Renal cortex interstitium (tissue), 11 donors: Measurements from ENCODE around the gene LIMD2. TPM values are rescaled to one million over a fixed set of nuclear protein-coding genes. Genes with fewer than 3 reads are reported as not detected.

Experiments
- DNase-seq, 11 donors: peaks; one replicate each; pipeline ENCODE4 v3.0.0-alpha.2; 2013; ENCODE audit warnings: low read depth in 9 of 11, low spot score in 4 of 11; ENCODE audit errors: extremely low read depth in 1 of 11
- polyA plus RNA-seq, 3 donors: library from polyadenylated mRNA; unstranded; fragments of 120-200 nt; gene quantifications; one replicate each; pipeline ENCODE4 v1.2.1, GENCODE V29; 2013; ENCODE audit not compliant: insufficient read length in 3 of 3

The LIMD2 gene
- polyA plus RNA-seq, 3 donors: 23.0 to 38.2 (median 28.2) TPM

DNA sequence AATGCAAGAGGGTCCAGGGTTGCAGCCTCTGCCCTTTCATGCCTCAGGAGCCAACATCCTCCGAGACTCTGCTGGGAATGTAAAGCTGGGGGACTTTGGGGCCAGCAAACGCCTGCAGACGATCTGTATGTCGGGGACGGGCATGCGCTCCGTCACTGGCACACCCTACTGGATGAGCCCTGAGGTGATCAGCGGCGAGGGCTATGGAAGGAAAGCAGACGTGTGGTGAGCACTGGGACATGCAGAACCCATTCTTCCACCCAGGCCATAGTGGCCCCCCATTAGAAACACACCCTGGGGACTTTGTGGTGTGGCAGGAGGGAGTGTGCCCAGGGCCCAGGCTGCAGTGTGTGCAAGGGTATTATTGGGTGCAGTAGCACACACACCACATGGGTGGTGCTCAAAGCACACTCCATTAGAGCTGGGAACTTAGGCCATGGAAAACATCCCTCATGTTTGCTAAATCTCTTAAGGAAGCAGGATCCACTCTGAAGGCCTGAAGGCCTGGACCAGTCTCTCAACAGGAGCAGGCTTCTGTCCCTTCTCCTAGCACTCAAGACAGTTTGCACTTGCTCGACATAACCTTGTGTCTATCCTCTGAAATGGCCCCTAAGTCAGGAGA is 7.6 kb downstream of the LIMD2 start:
- no peak for DNase-seq

DNA sequence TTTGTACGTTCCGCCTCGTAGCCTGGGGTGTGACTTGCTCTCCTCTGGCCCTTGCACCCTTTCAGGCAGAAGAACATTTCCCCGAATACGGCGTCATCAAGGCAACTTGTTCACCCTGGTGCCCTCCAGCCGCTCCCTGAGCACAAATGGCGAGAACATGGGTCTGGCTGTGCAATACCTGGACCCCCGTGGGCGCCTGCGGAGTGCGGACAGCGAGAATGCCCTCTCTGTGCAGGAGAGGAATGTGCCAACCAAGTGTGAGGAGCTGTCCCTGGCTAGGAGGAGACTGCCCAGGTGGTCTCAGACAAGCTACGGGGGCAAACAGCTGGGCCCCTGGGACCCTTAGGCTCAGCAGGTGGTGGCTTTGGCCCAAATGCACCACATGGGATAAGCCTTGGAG is 10.4 kb downstream of the LIMD2 start:
- DNase-seq: no peak

DNA sequence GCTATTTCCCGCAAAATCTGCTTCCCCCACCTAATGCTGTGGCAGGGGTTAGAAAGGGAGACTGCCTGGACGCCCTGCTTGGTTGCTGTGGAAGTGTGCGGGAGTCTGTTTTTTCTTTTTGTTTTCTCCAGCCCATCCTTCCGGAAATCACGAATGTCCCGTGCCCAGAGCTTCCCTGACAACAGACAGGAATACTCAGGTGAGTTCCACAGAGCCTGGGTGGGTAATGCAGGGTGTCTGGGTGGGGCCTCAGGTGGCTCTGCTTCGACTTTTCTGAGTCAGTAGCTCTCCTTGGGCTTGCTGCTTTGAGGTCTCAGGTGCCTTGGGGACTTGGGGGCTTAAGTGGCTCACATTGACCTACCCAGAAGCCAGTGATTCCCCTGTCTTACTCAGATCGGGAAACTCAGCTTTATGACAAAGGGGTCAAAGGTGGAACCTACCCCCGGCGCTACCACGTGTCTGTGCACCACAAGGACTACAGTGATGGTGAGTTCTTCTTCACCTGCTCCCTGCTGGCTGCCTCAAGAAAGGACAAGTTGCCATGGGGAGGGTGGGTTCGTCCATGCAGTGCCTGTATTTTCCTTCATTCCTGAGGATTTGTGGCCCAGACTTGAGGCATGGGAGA is 11.4 kb downstream of the LIMD2 start:
- DNase-seq: no peak

DNA sequence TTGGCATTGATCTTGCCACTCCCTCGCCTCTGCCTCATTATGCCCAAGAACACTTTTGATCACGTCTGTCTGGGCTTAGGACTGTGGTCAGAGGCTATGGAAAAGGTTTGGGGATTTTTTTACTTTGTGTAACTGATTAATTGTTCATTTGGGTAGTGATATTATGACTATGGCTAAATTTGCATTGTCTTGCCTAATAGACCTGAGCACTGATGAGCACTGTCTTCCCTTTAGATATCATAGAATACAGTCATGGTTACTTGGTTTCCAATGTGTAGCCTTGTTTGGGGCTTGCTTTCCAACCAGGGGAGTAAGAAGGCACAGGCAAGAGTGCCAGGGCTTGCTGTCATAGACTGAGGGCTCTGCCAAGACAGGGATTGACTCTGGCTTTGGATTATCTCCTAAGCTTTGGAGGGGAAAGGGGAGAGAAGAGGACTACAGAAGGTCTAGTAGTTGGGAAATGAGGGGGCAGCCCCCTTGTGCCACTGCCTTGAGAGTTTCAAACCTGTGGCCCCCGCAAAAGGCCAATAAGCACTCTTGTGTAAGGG is 13.7 kb downstream of the LIMD2 start:
- no peak for DNase-seq

DNA sequence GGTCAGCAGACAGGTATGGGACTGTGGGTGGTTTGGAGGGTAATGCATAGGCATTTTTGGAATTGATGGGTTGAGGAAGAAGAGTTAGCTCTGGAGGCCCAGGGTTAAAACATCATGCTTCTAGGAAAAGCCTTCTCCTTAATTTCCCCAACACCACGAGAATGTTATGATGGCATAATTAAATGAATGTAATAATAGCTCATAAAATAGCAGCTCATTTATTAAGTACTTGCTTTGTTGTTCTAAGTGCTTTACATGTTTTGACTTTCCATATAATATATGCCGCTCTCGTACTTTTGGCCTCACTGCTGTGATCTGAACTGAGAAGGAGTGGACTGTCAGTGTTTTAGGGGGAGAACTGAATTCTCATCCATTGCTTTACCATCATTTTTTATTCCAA is 14.3 kb downstream of the LIMD2 start:
- DNase-seq: no peak

DNA sequence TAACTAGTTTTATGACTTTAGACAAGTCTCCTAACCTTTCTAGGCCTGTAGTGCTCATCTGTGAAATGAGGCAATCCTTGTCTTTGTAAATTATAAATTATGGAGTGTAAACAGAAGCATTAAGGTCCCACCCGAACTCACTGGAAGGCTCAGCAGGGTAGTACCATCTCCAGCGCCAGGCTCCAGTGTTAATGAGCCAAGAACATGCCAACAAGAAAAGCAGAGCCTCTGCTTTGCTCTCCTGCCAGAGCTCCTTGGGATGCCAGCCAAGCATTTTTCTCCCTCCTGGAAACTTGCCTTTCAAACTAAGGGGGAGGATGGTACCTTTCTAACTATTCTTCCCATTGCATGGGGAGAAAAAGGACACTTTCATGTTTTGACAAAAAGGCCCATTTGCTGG is 14.9 kb downstream of the LIMD2 start:
- no peak for DNase-seq

DNA sequence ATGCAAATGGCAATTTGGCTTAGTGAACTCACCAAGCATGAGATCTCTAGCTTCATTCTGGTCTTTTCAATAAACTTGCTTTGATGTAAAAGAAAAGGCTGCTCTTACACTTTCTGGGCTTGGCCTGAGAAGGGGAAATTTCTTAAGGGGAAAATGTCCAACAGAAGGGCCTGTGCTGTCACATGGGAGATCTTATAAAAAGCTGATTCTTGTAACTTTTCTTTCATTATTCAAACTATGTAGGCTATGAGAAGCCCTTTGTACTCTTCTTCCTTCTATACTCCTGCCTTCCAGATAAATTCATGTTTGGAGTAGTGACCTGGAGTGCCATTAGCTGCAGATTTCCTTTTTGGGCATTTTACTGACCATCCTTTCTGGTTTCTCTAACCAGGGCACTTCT is 16.9 kb downstream of the LIMD2 start:
- DNase-seq: no peak

DNA sequence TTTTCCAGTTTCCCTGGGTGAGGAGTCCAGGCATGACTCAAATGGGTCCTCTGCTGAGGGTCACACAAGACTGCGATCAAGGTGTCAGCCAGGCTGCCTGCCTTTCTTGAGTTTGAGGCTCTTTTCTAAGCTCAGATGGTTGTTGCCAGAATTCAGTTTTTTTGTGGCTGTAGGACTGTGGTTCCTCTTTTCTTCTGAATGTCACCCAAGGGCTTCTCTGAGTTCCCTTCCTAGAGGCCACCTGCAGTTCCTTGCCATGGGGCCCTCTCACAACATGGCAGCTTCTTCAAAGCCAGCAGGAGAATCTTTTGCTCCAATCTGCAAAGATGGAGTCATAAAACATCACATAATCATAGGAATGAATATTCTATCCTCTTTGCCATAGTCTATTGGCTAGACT is 17.5 kb downstream of the LIMD2 start:
- no peak for DNase-seq

DNA sequence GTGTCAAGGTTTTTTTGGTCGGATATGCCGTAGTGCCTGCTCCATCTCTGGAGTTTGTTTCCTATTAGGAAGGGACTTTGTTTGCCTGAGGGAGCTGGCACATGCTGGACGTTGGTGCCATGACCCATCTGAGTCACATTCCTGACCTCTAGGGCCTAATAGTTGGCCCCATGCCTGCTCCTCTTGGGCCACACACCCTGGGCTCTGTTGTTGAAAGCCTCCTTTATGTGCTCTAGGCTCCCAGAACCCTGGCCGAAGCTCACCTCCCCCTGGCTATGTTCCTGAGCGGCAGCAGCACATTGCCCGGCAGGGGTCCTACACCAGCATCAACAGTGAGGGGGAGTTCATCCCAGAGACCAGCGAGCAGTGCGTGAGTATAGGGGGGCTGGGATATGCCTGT is 18.4 kb downstream of the LIMD2 start:
- no peak for DNase-seq

DNA sequence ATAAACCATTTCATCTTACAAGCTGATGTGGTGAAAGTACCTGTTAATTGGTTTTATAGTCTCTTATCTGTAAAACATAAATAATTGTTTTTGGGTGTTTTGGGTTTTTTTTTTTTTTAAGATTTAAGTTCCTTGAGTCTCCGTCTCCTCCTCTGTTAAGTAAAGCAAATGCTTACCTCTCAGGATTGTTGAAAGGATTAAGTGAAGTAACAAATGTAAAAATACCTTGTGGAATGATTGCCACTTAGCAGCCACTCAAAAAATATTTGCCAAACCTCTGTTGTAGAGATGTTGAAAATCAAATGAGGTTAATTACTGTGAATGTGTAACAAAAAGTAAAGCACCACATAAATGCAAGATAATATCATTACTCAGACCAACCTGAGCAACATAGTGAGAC is 19.2 kb downstream of the LIMD2 start:
- no peak for DNase-seq

DNA sequence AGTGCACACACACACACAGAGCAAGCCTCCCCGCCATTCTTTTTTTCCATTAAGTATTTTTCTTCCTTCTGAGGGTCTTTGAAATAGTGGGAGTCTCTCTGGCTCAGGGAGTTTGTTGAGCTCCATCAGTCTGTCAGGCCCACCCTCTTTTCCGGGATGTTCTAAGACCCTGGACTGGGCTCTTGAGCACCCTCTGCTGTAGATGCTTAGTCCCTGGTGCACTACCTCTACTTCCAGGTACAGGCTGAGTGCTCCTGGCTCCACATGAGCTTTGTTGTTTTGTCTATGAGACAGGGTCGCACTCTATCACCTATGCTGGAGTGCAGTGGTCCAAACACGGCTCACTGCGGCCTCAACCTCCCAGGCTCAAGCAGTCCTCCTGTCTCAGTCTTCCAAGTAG is 20.7 kb downstream of the LIMD2 start:
- no peak for DNase-seq

DNA sequence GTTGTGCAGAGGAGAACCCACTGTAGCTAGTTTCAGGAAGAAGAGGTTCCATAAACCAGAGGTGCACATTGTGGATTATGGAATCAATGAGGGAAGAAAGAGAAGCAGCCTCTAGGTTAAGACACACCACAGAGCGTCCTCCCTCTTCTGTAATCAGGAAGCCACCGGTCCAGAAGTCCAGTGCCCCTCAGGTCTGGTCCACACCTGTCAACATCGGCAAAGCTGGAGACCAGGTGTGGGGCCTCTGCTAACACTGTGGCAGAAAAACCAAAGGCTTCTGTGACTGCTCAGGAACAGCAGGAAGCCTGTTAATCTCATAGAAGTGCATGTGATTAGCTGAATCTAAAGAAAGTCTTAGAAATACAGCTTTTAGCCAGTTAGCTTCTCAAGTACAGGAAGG is 23.3 kb downstream of the LIMD2 start:
- no peak for DNase-seq

DNA sequence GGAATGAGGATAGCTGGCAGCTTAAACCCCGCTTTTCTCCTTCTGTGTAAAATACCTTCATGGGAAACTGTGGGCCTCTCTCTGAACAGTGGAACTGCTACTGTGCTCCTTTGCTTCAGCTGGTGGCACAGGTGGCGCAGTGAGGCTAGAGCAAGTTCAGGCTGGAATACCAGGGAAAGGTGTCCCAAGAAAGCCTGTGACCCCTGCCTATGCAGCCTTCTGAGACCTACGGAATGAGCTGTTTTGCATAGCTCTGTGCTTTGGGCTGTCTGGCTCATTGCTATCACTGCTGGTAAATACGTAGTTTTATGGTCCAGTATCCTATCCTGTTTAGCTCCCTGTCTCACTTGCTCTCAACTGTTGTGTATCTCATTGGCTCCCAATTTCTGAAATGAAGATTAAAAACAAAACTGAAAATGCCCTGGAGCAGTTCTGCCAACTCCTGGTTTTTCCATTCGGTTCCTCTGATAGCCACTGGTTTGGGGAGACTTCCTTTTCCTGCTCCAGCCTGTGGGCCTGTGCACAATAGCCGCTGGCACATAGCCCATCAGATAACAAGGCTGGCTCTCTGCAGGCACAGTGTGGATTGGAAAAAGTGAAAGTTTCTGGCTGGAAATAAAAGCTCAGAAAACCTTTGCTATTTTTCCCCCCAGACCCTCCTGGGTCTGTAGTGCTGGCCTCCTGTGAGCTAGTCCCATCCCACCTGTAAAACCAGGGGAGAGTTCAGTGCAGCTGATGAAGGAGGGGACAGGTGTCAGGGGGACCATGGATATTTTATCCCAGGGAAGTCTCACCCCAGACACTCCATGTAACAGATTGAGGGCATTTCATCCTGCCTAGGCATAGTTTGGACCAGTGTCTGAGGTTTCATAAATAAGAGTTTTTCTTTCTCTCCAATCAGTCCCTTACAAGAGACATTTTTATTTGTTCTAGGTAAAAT is 24.0 kb downstream of the LIMD2 start:
- DNase-seq: peak in 7 of 11 donors; percentile 38 to 77 (median 65)

DNA sequence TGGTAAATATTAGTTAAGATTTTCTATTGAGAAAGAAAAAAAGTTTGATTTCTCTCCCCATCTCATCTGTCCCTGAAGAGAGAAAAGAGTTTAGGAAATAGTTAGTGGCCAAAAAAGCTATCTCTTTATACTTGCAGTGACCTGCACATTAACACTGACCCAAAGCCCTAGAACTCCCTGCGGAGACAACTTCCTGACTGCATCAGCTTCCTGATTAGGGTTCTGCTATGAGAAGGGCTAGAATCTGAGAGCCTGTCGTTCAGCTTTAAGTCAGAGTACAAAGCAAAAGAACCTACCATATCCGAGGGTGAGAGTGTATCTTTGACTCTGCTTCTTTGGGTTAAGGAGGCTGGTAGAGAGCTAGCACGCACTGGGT is 24.7 kb downstream of the LIMD2 start:
- DNase-seq: no peak

DNA sequence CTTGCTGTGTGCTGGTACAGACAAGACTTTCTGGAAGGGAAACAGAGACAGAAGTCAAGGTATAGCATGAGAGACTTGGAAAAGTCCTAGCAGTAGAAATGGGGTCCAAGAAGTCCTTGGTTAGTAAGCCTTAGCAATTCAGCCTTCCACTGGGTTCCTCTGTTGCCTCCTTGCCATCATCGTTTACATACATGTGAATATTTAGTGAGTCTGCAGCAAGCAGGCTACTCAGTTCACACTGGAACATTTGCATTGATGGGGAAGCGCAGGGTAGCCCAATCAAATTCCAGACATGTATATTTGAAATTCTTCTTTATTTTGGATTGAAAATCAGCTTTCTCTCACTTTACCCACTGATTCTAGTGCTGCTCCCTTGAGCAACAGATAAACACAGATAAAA is 27.1 kb downstream of the LIMD2 start:
- no peak for DNase-seq

DNA sequence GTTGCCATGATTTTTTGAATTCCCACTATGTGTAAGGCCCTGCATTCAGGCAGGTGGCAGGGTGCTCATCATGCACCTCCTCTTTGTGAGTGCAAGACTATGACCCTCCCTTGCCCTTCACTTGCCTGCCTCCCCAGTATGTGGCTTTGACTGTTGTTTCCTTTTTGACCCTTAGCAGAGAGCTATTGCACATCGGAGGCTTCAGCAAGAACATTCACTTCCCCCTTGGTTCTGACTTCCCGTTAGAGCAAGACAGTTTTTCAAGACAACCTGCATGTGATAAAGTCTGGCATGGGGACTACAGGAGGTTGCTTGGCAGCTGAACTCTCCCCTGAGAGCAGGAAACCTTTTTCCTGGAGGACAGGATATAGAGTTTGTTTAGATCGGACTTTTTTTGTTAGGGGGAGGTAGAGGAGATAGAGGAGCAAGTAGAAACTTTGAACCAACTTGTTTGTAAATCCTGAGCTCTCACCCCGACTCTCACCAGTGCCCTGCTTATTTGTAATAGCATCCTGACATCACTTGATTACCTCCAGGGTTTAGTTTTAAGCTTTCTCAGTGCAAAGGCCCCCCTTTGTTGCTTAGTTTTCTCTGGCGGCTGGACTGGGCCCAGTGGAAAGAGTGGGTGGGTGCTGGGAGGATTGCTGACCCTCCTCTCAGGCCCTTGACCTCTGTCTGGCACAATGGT is 34.3 kb downstream of the LIMD2 start:
- no peak for DNase-seq

DNA sequence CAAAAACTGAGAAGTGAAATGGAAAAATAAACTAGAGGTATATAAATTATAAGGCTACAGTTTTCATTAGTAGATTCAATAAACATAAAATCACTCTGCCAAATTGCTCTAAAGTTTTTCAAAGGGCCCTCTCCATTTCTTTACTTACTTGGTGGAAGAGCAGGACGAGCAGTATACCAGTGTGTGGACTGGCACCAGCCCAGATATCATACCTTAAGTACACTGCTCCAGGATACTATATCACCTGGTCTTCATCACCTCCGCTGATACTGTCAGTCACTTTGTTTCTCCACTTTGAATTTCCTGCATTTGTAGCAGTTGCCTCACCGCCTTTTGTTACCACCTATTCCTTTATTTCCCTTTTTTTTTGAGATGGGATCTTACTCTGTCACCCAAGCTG is 40.1 kb downstream of the LIMD2 start:
- no peak for DNase-seq

DNA sequence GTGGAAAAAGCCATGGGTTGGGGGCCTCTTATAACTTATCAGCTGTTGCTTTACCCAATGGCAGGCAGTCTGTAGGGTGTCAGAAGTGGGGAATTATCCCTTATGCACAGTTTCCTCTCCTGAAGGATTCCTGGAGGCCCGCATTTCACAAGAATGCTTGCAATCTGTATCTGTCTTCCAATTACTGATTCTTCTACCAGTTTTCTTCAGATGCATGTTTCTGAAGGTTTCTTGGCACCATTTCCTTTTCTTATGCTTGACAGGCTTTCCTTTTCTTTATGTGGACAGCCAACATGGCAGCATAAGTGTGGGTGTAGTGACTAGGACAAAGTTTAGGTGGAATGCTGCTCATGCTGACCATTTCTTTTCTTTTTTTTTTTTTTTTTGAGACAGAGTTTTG is 41.6 kb downstream of the LIMD2 start:
- DNase-seq: no peak

DNA sequence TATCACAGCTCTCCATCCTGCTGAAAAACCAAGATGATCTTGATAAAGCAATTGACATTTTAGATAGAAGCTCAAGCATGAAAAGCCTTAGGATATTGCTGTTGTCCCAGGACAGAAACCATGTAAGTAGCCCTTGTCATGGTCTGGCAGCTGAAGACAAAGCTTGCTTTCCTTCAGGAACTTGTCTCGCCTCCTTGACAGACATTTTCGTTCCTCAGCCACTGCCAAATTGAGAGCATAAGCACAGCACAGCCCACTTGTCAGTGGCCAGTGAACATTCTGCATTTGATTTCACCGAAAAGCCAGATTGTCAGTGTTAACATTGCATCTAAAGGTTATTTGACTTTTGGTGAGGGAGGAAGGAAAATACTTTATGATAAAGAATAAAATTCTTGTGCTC is 42.1 kb downstream of the LIMD2 start:
- DNase-seq: no peak

DNA sequence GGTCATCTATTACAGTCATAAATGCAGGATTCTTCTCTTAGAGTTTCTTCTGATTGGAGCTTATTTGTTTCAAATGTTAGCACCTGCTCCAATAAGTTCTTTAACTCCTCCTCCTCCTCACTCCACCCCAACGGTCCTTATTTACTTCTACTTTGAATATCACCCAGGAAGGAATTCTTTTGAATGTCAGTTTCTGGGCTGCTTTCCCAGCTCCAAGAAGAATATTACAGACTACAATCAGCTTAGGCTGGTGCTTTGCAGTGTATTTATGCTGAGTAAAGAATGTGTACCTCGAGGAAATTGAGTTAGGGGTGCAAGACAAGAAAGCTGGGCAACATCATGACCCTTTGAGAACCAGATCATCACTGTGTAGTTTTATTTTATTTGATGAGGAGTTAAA is 46.9 kb downstream of the LIMD2 start:
- no peak for DNase-seq
